ENCODE data around the gene APOC3.

APOC3 gene

GRCh38 chr11:116793772-116794097 is 36.0 kb upstream of the APOC3 start:
- DNase-seq (ENCODE audit: low spot score) (no peak), ATAC-seq (ENCODE audit: low read depth) (no peak)
- Histone ChIP-seq H3K4me3 (ENCODE audit: severe bottlenecking) (no peak overlapping the region), H3K27ac (ENCODE audit: poor library complexity, severe bottlenecking) (no peak overlapping the region), H3K27me3 (ENCODE audit: insufficient read depth, poor library complexity, severe bottlenecking) (no peaks in the 10 kb centered on the region), H3K36me3 (ENCODE audit: low read depth) (no peaks in the 10 kb centered on the region), H3K4me1 (ENCODE audit: insufficient read depth, poor library complexity, severe bottlenecking) (peaks cover 7% of the 10 kb centered on the region), H3K9me3 (ENCODE audit: severe bottlenecking) (no peaks in the 10 kb centered on the region)
- no peak for TF ChIP-seq CTCF (IDR thresholded peaks at IDR 0.05; ENCODE audit: poor library complexity, severe bottlenecking)

DNA sequence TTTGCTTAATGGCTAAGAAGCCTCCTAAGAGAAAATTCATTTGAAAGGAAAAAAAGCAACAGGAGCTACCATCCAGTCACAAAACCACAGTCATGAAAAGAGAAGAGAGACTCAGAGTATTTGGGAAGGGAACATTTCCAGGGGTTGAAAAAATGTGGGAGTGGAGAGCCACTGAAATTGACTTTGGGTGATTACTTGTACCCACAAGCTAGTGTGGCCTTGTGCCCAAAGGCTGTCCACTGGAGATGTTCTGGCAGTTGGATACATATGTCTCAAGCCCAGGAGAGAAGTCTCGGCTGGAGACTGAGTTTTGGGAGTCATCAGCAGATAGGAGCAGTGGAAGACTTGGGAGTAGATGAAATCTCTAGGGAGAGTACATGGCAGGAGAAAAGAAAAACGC is 34.9 kb upstream of the APOC3 start:
- H3K36me3 ChIP-seq (ENCODE audit: low read depth) = no peaks in the 10 kb centered on the region
- H3K27ac ChIP-seq (ENCODE audit: poor library complexity, severe bottlenecking) = no peak overlapping the region
- H3K4me1 ChIP-seq (ENCODE audit: insufficient read depth, poor library complexity, severe bottlenecking) = peaks cover 7% of the 10 kb centered on the region
- H3K9me3 ChIP-seq (ENCODE audit: severe bottlenecking) = no peaks in the 10 kb centered on the region
- no peak overlapping the region for H3K4me3 ChIP-seq (ENCODE audit: severe bottlenecking)
- ATAC-seq (ENCODE audit: low read depth) (no peak), DNase-seq (ENCODE audit: low spot score) (no peak)
- no peaks in the 10 kb centered on the region for H3K27me3 ChIP-seq (ENCODE audit: insufficient read depth, poor library complexity, severe bottlenecking)
- TF ChIP-seq CTCF (IDR thresholded peaks at IDR 0.05; ENCODE audit: poor library complexity, severe bottlenecking) = no peak

DNA sequence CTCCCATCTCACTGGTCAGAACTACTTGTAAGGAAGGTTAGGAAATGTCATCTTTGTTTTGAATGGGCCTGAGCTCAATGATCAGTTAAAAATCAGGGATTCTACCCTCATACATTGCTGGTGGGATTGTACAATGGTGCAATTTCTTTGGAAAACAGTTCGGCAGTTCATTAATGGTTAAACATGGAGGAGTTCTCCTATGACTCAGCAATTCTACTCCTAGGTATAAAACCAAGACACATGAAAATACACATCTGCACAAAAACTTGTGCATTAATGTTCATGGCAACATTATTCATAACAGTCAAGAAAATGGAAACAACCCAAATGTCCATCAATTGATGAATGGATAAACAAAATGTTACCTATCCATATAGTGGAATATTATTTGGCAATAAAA is 33.2 kb upstream of the APOC3 start:
- ATAC-seq (ENCODE audit: low read depth) (no peak), DNase-seq (ENCODE audit: low spot score) (no peak)
- H3K27me3 ChIP-seq (ENCODE audit: insufficient read depth, poor library complexity, severe bottlenecking) = no peaks in the 10 kb centered on the region
- peaks cover 7% of the 10 kb centered on the region for H3K4me1 ChIP-seq (ENCODE audit: insufficient read depth, poor library complexity, severe bottlenecking)
- H3K9me3 ChIP-seq (ENCODE audit: severe bottlenecking) = no peaks in the 10 kb centered on the region
- no peak overlapping the region for H3K4me3 ChIP-seq (ENCODE audit: severe bottlenecking)
- no peak for TF ChIP-seq CTCF (IDR thresholded peaks at IDR 0.05; ENCODE audit: poor library complexity, severe bottlenecking)
- no peaks in the 10 kb centered on the region for H3K36me3 ChIP-seq (ENCODE audit: low read depth)
- H3K27ac ChIP-seq (ENCODE audit: poor library complexity, severe bottlenecking) = no peak overlapping the region

GRCh38 chr11:116797816-116798215 is 31.9 kb upstream of the APOC3 start:
- Histone ChIP-seq H3K9me3 (ENCODE audit: severe bottlenecking) (no peaks in the 10 kb centered on the region), H3K36me3 (ENCODE audit: low read depth) (no peaks in the 10 kb centered on the region), H3K4me1 (ENCODE audit: insufficient read depth, poor library complexity, severe bottlenecking) (peaks cover 7% of the 10 kb centered on the region), H3K27ac (ENCODE audit: poor library complexity, severe bottlenecking) (no peak overlapping the region), H3K27me3 (ENCODE audit: insufficient read depth, poor library complexity, severe bottlenecking) (no peaks in the 10 kb centered on the region), H3K4me3 (ENCODE audit: severe bottlenecking) (no peak overlapping the region)
- no peak for ATAC-seq (ENCODE audit: low read depth)
- no peak for DNase-seq (ENCODE audit: low spot score)
- no peak for TF ChIP-seq CTCF (IDR thresholded peaks at IDR 0.05; ENCODE audit: poor library complexity, severe bottlenecking)

- DNase-seq (ENCODE audit: low spot score) (no peak), ATAC-seq (ENCODE audit: low read depth) (no peak)
- Histone ChIP-seq H3K27me3 (ENCODE audit: insufficient read depth, poor library complexity, severe bottlenecking) (no peaks in the 10 kb centered on the region), H3K9me3 (ENCODE audit: severe bottlenecking) (no peaks in the 10 kb centered on the region), H3K4me1 (ENCODE audit: insufficient read depth, poor library complexity, severe bottlenecking) (peaks cover 2% of the 10 kb centered on the region), H3K27ac (ENCODE audit: poor library complexity, severe bottlenecking) (no peak overlapping the region), H3K4me3 (ENCODE audit: severe bottlenecking) (no peak overlapping the region), H3K36me3 (ENCODE audit: low read depth) (no peaks in the 10 kb centered on the region)
- TF ChIP-seq CTCF (IDR thresholded peaks at IDR 0.05; ENCODE audit: poor library complexity, severe bottlenecking) = no peak
These were observed 31.3 kb upstream of the APOC3 start for GRCh38 chr11:116798368-116798767.

Data from RWPE2 (cell line).